Breast epithelium (tissue), 4 donors: Measurements from ENCODE around the gene ATG101. TPM values are rescaled to one million over a fixed set of nuclear protein-coding genes. Genes with fewer than 3 reads are reported as not detected.

Source experiments
- DNase-seq, 2 donors: peaks; one replicate each; pipeline ENCODE4 v3.0.0-alpha.2; 2019; ENCODE audit warnings: low spot score in 2 of 2
- H3K27ac ChIP-seq, 2 donors: fragments of 200-600 bp; sonication (generic) in 1 of 2; one replicate each; pipeline ENCODE4 v1.5.1; 2016 to 2019; ENCODE audit warnings: mild to moderate bottlenecking in 1 of 2
- H3K27me3 ChIP-seq, 2 donors: fragments of 200-600 bp; sonication (generic) in 1 of 2; one replicate each; pipeline versions ENCODE4 v1.5.1 to v1.6.0; 2017 to 2019; ENCODE audit warnings: control low read depth in 1 of 2, mild to moderate bottlenecking in 1 of 2
- H3K36me3 ChIP-seq: fragments of 200-600 bp; one replicate; pipeline ENCODE4 v1.5.1; 2019
- H3K4me1 ChIP-seq, 2 donors: fragments of 200-600 bp; sonication (generic); one replicate each; pipeline ENCODE4 v1.5.1; 2016 to 2019; ENCODE audit warnings: control low read depth in 1 of 2
- H3K4me3 ChIP-seq, 3 donors: fragments of 200-600 bp; sonication (generic); 1 replicate in 2 of 3; 2 replicates in 1 of 3; pipeline ENCODE4 v1.5.1; 2016 to 2019; ENCODE audit warnings: mild to moderate bottlenecking in 3 of 3, moderate library complexity in 2 of 3
- H3K9me3 ChIP-seq, 2 donors: fragments of 200-600 bp; sonication (generic) in 1 of 2; one replicate each; pipeline ENCODE4 v1.5.1; 2016 to 2019; ENCODE audit warnings: control low read depth in 1 of 2
- POLR2A ChIP-seq: fragments of 450-650 bp; IDR thresholded peaks from one replicate; pipeline ENCODE4 v1.6.1; 2016; ENCODE audit warnings: antibody characterized with exemption, mild to moderate bottlenecking, moderate library complexity
- POLR2AphosphoS5 ChIP-seq, 3 donors: sonication (generic); formaldehyde crosslinking; IDR thresholded peaks; one replicate each; pipeline ENCODE4 v1.6.1; 2017; ENCODE audit warnings: antibody characterized with exemption in 3 of 3
- intact Hi-C: fragments of 100-400 bp; cut with DNase I; formaldehyde crosslinking; loops from one replicate; pipeline ENCODE4 v1.15.1; 2023; ENCODE audit warnings: low total_unique reads
- total RNA-seq, 3 donors: library from RNA; depleted of rRNA; stranded (reverse); fragments of >200 nt; gene quantifications; one replicate each; pipeline ENCODE4 v1.1.0, GENCODE V29; 2016
- TF ChIP-seq, protein P1 (sequence below), 3 donors: fragments of 450-650 bp; IDR thresholded peaks; one replicate each; pipeline ENCODE4 v1.5.1; 2016 to 2017; ENCODE audit warnings: antibody characterized with exemption in 3 of 3, mild to moderate bottlenecking in 3 of 3, moderate library complexity in 3 of 3

Gene ATG101
- total RNA-seq, 3 donors from 2014 or later: 35.0 to 54.2 (median 39.7) TPM

DNA sequence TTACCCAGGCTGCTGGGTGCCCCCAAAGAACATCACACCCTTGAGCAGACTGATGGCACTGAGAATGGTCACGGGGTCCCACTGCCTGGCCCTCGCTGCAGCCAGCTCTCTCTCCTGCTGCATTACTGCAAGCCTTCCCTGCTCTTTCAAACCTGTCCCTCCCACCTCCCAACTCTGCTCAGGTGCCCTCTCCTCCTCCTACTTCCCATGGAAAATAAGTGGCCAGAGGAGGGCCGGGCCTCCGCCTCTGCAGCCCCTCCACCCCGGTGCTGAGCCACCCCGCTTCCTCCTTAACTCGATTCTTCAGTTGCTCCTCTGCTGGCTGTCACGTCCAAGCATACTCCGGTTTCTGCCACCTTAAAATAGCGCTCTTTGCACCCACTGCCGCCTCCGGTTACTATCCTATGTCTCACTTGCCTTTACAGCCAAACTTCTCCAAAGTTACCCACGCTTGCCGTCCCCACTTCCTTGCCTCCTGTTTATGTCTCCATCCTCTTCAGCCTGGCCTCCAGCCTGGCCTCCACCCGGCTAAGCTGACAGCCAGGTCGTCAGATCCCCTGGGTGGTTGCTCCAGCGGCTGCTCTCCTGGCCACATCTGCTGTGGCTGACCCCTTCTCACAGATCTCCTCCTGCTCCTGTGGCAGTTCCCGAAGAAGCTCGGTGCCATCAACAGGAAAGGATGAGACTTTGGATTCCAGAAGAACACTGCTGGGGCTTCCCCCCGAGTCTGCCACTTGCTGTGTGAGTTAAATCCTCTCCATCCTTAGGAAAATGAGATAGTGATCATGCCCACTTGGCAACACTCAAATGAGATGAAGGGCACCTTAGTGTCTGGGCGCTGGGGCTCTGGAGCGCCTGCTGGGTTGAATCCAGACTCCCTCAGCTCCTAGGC lies 17.4 kb downstream of the ATG101 start:
- Histone ChIP-seq H3K9me3 (no peaks in the 10 kb centered on the region), H3K27me3 (no peaks in the 10 kb centered on the region), H3K4me3 (no peak overlapping the region), H3K36me3 (no peaks in the 10 kb centered on the region), H3K4me1 (peaks cover 0 to 3% of the 10 kb centered on the region in 2 donors), H3K27ac (no peak overlapping the region)
- TF ChIP-seq, protein P1, sequence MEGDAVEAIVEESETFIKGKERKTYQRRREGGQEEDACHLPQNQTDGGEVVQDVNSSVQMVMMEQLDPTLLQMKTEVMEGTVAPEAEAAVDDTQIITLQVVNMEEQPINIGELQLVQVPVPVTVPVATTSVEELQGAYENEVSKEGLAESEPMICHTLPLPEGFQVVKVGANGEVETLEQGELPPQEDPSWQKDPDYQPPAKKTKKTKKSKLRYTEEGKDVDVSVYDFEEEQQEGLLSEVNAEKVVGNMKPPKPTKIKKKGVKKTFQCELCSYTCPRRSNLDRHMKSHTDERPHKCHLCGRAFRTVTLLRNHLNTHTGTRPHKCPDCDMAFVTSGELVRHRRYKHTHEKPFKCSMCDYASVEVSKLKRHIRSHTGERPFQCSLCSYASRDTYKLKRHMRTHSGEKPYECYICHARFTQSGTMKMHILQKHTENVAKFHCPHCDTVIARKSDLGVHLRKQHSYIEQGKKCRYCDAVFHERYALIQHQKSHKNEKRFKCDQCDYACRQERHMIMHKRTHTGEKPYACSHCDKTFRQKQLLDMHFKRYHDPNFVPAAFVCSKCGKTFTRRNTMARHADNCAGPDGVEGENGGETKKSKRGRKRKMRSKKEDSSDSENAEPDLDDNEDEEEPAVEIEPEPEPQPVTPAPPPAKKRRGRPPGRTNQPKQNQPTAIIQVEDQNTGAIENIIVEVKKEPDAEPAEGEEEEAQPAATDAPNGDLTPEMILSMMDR (IDR thresholded peaks at IDR 0.05): no peak
- TF ChIP-seq POLR2A (no peak), POLR2AphosphoS5 (IDR thresholded peaks at IDR 0.05) (no peak)
- intact Hi-C loops: no loop called here
- no peak for DNase-seq

DNA sequence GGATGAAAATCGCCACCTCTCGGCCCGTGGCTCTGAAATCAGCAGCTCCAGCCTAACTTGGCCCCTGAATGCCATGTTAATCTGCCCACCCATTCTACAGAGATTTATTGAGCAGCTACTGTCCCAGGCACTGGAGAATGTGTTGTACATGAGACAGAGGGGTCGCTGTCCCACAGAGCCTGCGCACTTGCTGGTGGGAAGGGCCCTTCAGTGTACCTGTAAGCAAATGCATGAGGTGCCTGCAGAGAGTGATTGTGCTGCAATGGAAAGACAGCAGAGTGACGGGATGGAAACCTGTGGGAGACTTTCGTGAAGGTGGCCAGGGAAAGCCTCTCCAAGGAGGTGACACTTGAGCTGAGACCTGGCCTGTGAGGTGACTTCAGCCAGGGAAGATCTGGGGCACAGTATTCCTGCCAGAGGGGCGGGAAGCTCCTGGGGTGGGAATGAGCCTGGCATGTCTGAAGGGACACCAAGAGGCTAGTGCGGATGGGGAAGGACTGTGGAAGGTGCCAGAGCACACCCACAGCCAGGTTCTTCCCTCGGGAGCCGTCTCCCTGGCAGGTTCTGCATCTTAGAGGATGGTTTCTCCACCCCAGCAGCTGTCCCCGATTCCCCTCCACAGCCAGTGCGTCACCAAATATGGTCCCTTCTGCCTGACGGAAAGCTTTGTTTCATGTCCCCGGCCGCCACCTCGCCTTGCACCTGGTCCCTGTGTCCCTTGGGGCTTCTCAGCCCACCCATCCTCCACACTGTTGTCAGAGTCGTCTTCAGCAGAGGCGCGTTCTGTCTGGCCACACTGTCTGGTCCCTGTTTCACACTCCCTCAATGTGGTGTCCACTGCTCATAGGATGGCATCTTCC lies 18.4 kb downstream of the ATG101 start:
- Histone ChIP-seq H3K4me3 (no peak overlapping the region), H3K27me3 (no peaks in the 10 kb centered on the region), H3K27ac (no peak overlapping the region), H3K36me3 (no peaks in the 10 kb centered on the region), H3K4me1 (no peaks in the 10 kb centered on the region), H3K9me3 (no peaks in the 10 kb centered on the region)
- DNase-seq: peak in 1 of 2 donors; percentile 6
- no peak for TF ChIP-seq POLR2A
- TF ChIP-seq, protein P1 (IDR thresholded peaks at IDR 0.05): no peak
- no peak for TF ChIP-seq POLR2AphosphoS5 (IDR thresholded peaks at IDR 0.05)
- intact Hi-C loops: no loop called here

DNA sequence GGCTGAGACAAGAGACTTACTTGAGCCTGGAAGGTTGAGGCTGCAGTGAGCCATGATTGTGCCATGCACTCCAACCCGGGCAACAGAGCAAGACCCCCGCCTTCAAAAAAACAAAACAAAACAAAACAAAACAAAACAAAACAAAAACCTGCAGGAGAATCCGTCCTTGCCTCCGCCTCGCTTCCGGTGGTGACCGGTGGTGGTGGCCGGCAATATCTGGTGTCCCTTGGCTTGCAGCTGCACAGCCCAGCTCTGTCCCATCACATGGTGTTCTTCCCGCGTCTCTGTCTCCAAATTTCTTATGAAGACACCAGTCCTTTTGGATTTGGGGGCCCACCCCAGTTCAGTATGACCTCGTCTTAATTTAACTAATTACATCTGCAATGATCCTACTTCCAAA lies 19.7 kb downstream of the ATG101 start:
- H3K27me3 ChIP-seq: no peaks in the 10 kb centered on the region
- intact Hi-C loops: no loop called here
- H3K9me3 ChIP-seq: no peaks in the 10 kb centered on the region
- no peak for DNase-seq
- no peak overlapping the region for H3K27ac ChIP-seq
- H3K4me1 ChIP-seq: no peaks in the 10 kb centered on the region
- no peaks in the 10 kb centered on the region for H3K36me3 ChIP-seq
- no peak for TF ChIP-seq POLR2A
- TF ChIP-seq, protein P1 (IDR thresholded peaks at IDR 0.05): no peak
- TF ChIP-seq POLR2AphosphoS5 (IDR thresholded peaks at IDR 0.05): no peak
- no peak overlapping the region for H3K4me3 ChIP-seq

DNA sequence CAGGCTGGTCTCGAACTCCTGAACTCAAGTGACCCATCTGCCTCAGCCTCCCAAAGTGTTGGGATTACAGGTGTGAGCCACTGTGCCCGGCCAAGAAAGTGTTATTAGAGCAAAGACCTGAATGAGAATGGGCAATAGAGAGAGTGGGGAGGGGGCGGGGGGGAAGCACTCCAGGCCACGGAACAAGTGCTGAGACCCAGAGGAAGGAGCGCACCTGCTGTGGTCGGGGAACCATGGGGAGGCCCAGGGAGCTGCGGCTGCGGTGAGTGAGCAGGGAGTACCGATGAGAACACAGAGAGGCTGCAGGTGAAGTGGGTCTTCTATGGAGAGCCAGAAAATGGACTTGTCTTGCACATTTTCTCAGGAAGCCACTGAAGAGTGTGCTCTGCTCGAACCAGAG lies 20.5 kb downstream of the ATG101 start:
- Histone ChIP-seq H3K4me1 (no peaks in the 10 kb centered on the region), H3K27ac (no peak overlapping the region), H3K27me3 (no peaks in the 10 kb centered on the region), H3K4me3 (no peak overlapping the region), H3K9me3 (no peaks in the 10 kb centered on the region), H3K36me3 (no peaks in the 10 kb centered on the region)
- intact Hi-C loops: no loop called here
- TF ChIP-seq POLR2A: no peak
- TF ChIP-seq, protein P1 (IDR thresholded peaks at IDR 0.05): no peak
- TF ChIP-seq POLR2AphosphoS5 (IDR thresholded peaks at IDR 0.05): no peak
- DNase-seq: no peak

DNA sequence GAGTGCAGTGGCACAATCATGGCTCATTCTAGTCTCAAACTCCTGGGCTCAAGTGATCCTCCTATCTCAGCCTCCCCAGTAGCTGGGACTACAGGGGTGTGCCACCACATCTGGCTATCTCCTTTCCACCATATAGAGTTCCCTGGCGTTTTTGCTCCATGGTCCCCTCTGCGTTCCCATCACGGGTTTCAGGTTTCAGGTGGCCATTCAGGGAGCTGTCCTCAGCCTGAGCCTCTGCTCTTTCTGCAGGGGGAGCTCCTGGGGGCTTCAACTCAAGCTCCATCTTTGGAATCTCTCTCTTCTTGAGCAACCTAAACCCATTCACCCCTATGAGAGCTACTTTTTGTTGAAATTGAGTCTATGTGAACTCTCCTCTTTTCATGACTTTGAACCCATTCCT lies 21.3 kb downstream of the ATG101 start:
- intact Hi-C loops: no loop called here
- no peaks in the 10 kb centered on the region for H3K4me1 ChIP-seq
- TF ChIP-seq POLR2A (no peak), POLR2AphosphoS5 (IDR thresholded peaks at IDR 0.05) (no peak)
- TF ChIP-seq, protein P1 (IDR thresholded peaks at IDR 0.05): no peak
- no peak overlapping the region for H3K4me3 ChIP-seq
- H3K27ac ChIP-seq: no peak overlapping the region
- DNase-seq: no peak
- H3K27me3 ChIP-seq: no peaks in the 10 kb centered on the region
- H3K36me3 ChIP-seq: no peaks in the 10 kb centered on the region
- H3K9me3 ChIP-seq: no peaks in the 10 kb centered on the region
